Measurements from ENCODE around the gene MS4A15.

- TF ChIP-seq, protein P1, sequence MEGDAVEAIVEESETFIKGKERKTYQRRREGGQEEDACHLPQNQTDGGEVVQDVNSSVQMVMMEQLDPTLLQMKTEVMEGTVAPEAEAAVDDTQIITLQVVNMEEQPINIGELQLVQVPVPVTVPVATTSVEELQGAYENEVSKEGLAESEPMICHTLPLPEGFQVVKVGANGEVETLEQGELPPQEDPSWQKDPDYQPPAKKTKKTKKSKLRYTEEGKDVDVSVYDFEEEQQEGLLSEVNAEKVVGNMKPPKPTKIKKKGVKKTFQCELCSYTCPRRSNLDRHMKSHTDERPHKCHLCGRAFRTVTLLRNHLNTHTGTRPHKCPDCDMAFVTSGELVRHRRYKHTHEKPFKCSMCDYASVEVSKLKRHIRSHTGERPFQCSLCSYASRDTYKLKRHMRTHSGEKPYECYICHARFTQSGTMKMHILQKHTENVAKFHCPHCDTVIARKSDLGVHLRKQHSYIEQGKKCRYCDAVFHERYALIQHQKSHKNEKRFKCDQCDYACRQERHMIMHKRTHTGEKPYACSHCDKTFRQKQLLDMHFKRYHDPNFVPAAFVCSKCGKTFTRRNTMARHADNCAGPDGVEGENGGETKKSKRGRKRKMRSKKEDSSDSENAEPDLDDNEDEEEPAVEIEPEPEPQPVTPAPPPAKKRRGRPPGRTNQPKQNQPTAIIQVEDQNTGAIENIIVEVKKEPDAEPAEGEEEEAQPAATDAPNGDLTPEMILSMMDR (IDR thresholded peaks at IDR 0.05) = no peak
- no peak for TF ChIP-seq POLR2A (IDR thresholded peaks at IDR 0.05)
Measured at GRCh38 chr11:60791153-60791933, 34.7 kb downstream of the MS4A15 start.
